HCT116 (cell line): Measurements from ENCODE around the gene CCDC181. TPM values are rescaled to one million over a fixed set of nuclear protein-coding genes. Genes with fewer than 3 reads are reported as not detected.

ENCODE experiments used
- ATAC-seq: fragments of 200-7000 bp; cut with Tn5 transposase; 2 replicates; pipeline ENCODE4 v1.9.1; 2020; ENCODE audit warnings: mild to moderate bottlenecking, moderate library complexity
- Bru-seq: library from RNA; stranded (reverse); fragments of 400-500 nt; gene quantifications from one replicate; lab custom pipeline; 2021; lab: Mats Ljungman, UMichigan
- BruChase-seq, 2 experiments: library from RNA; stranded (reverse); fragments of 400-500 nt; gene quantifications; one replicate each; lab custom pipeline; 2021; lab: Mats Ljungman, UMichigan
- BruUV-seq: library from RNA; stranded (reverse); fragments of 400-500 nt; replicated peaks from 2 replicates; lab custom pipeline; 2021; lab: Mats Ljungman, UMichigan
- CTCF ChIA-PET: fragments of 300-600 bp; sonication (Branson Sonifier 250); formaldehyde crosslinking; loops from one replicate; lab custom pipeline; 2021; ENCODE audit warnings: antibody characterized with exemption; lab: Charles Lee
- POLR2A ChIA-PET: fragments of 300-600, 350-600 bp; sonication (Branson Sonifier 250); formaldehyde crosslinking; loops from one replicate; lab custom pipeline; 2021; ENCODE audit warnings: antibody characterized with exemption; lab: Charles Lee
- RAD21 ChIA-PET, 2 experiments: fragments of 300-600 bp; sonication (Branson Sonifier 250); formaldehyde crosslinking; loops; one replicate each; lab custom pipeline; 2023; ENCODE audit warnings: low total read pairs in 2 of 2; ENCODE audit not compliant: uncharacterized antibody in 2 of 2, unreplicated experiment in 2 of 2, low non-redundant PET in 1 of 2; lab: Charles Lee
- DNase-seq: peaks from one replicate; pipeline ENCODE4 v3.0.0-alpha.2; 2010; ENCODE audit warnings: low read depth, low spot score
- H2AFZ ChIP-seq: fragments of 200-600 bp; shearing (Covaris generic), sonication (generic); 2 replicates; pipeline ENCODE4 v1.6.1; 2017; ENCODE audit warnings: low read depth, mixed run types, mixed read lengths, antibody characterized with exemption, low read length; ENCODE audit not compliant: poor library complexity, severe bottlenecking
- H3K27ac ChIP-seq: 2 replicates; pipeline ENCODE4 v1.5.1; 2012; ENCODE audit warnings: low read depth, low read length
- H3K27me3 ChIP-seq: fragments of 200-600 bp; sonication (generic); 2 replicates; pipeline ENCODE4 v1.6.1; 2016; ENCODE audit warnings: mixed run types, low read length, mixed read lengths; ENCODE audit not compliant: insufficient read depth
- H3K36me3 ChIP-seq, 2 experiments: fragments of 200-500 bp in 1 of 2; fragments of 200-600 bp in 1 of 2; sonication (Bioruptor generic) in 1 of 2; sonication (generic) in 1 of 2; 2 replicates each; pipeline versions ENCODE4 v1.5.1 to v1.6.1; 2014 to 2016; ENCODE audit warnings: low read length in 2 of 2, inconsistent platforms in 1 of 2, mixed read lengths in 1 of 2, mixed run types in 1 of 2; ENCODE audit not compliant: insufficient read depth in 2 of 2, control insufficient read depth in 1 of 2
- H3K4me1 ChIP-seq, 2 experiments: fragments of 200-600 bp in 1 of 2; sonication (generic) in 1 of 2; 2 replicates each; pipeline versions ENCODE4 v1.5.1 to v1.6.1; 2012 to 2017; ENCODE audit warnings: low read length in 2 of 2, inconsistent platforms in 1 of 2, mild to moderate bottlenecking in 1 of 2, mixed read lengths in 1 of 2, mixed run types in 1 of 2, moderate library complexity in 1 of 2; ENCODE audit not compliant: insufficient read depth in 2 of 2, control insufficient read depth in 1 of 2
- H3K4me2 ChIP-seq: fragments of 200-600 bp; sonication (generic); 2 replicates; pipeline ENCODE4 v1.6.1; 2017; ENCODE audit warnings: mixed run types, low read length, mixed read lengths
- H3K4me3 ChIP-seq, 2 experiments: fragments of 200-600 bp in 1 of 2; sonication (generic) in 1 of 2; replicated peaks in 1 of 2; 2 replicates each; pipeline ENCODE4 v1.5.1; 2011 to 2016; ENCODE audit warnings: low read length in 2 of 2, control low read depth in 1 of 2, low read depth in 1 of 2, mild to moderate bottlenecking in 1 of 2, mixed read lengths in 1 of 2, mixed run types in 1 of 2
- H3K79me2 ChIP-seq: fragments of 200-600 bp; sonication (generic); 2 replicates; pipeline ENCODE4 v1.6.1; 2017; ENCODE audit warnings: mild to moderate bottlenecking, mixed run types, low read length, moderate library complexity, mixed read lengths; ENCODE audit not compliant: insufficient read depth
- H3K9ac ChIP-seq: fragments of 200-600 bp; sonication (generic); 2 replicates; pipeline ENCODE4 v1.6.1; 2016; ENCODE audit warnings: low read length, mixed read lengths
- H3K9me2 ChIP-seq: fragments of 200-600 bp; sonication (generic), shearing (Covaris generic); 2 replicates; pipeline ENCODE4 v1.6.1; 2017; ENCODE audit warnings: mixed run types, mild to moderate bottlenecking, moderate library complexity; ENCODE audit not compliant: insufficient read depth
- H3K9me3 ChIP-seq, 2 experiments: fragments of 200-500 bp in 1 of 2; fragments of 200-600 bp in 1 of 2; sonication (Bioruptor generic) in 1 of 2; sonication (generic) in 1 of 2; 2 replicates each; pipeline ENCODE4 v1.6.1; 2014 to 2017; ENCODE audit warnings: low read length in 2 of 2, mixed read lengths in 2 of 2, inconsistent platforms in 1 of 2, low read depth in 1 of 2, mild to moderate bottlenecking in 1 of 2, mixed run types in 1 of 2, moderate library complexity in 1 of 2; ENCODE audit not compliant: control insufficient read depth in 1 of 2, insufficient read depth in 1 of 2
- H4K20me1 ChIP-seq: fragments of 200-600 bp; sonication (generic), shearing (Covaris generic); 2 replicates; pipeline ENCODE4 v1.6.1; 2017; ENCODE audit warnings: mixed run types, mild to moderate bottlenecking, moderate library complexity; ENCODE audit not compliant: insufficient read depth
- ATF3 ChIP-seq: IDR thresholded peaks from 2 replicates; pipeline ENCODE4 v1.6.1; 2012
- CBX3 ChIP-seq: IDR thresholded peaks from 2 replicates; pipeline ENCODE4 v1.6.1; 2012; ENCODE audit warnings: low read depth
- CTCF ChIP-seq, 3 experiments: fragments of 200-600 bp in 1 of 3; sonication (generic) in 1 of 3; IDR thresholded peaks in 2 of 3; conservative IDR thresholded peaks in 1 of 3; 2 replicates each; pipeline ENCODE4 v1.5.1; 2012 to 2017; ENCODE audit warnings: low read depth in 2 of 3, low read length in 2 of 3, antibody characterized with exemption in 1 of 3, borderline replicate concordance in 1 of 3, control low read depth in 1 of 3, mild to moderate bottlenecking in 1 of 3, mixed read lengths in 1 of 3, mixed run types in 1 of 3, moderate library complexity in 1 of 3; ENCODE audit not compliant: insufficient read depth in 1 of 3
- EGR1 ChIP-seq: IDR thresholded peaks from 2 replicates; pipeline ENCODE4 v1.6.1; 2012; ENCODE audit warnings: low read depth
- ELF1 ChIP-seq: IDR thresholded peaks from 2 replicates; pipeline ENCODE4 v1.6.1; 2012; ENCODE audit warnings: low read depth, borderline replicate concordance
- EZH2phosphoT487 ChIP-seq: fragments of 200-600 bp; IDR thresholded peaks from 2 replicates; pipeline ENCODE4 v1.6.1; 2018; ENCODE audit warnings: antibody characterized with exemption, borderline replicate concordance
- JUND ChIP-seq: IDR thresholded peaks from 2 replicates; pipeline ENCODE4 v1.6.1; 2012
- POLR2A ChIP-seq: IDR thresholded peaks from 2 replicates; pipeline ENCODE4 v1.7.0; 2011; ENCODE audit warnings: borderline replicate concordance; ENCODE audit not compliant: insufficient read depth, insufficient read length; ENCODE audit errors: extremely low read depth
- POLR2AphosphoS5 ChIP-seq: IDR thresholded peaks from 2 replicates; pipeline ENCODE4 v1.6.1; 2011; ENCODE audit warnings: mild to moderate bottlenecking, low read depth, low read length, moderate library complexity
- RAD21 ChIP-seq: IDR thresholded peaks from 2 replicates; pipeline ENCODE4 v1.6.1; 2012; ENCODE audit warnings: low read depth, mild to moderate bottlenecking
- REST ChIP-seq: IDR thresholded peaks from 2 replicates; pipeline ENCODE4 v1.6.1; 2012; ENCODE audit warnings: low read depth
- SP1 ChIP-seq: IDR thresholded peaks from 2 replicates; pipeline ENCODE4 v1.6.1; 2012; ENCODE audit warnings: low read depth
- TCF7L2 ChIP-seq: IDR thresholded peaks from 2 replicates; pipeline ENCODE4 v1.7.0; 2011; ENCODE audit warnings: borderline replicate concordance, inconsistent platforms; ENCODE audit not compliant: insufficient read depth, insufficient read length; ENCODE audit errors: extremely low read depth
- ZFX ChIP-seq: fragments of 450-650 bp; IDR thresholded peaks from 2 replicates; pipeline ENCODE4 v1.6.1; 2017
- intact Hi-C: fragments of 100-400 bp; cut with micrococcal nuclease; formaldehyde crosslinking; loops from 2 replicates; pipeline ENCODE4 v1.10.0; 2022
- long read RNA-seq: library from polyadenylated mRNA; unstranded; transcript quantifications from one replicate; pipeline ENCODE4 v2.0.0, GENCODE V29; 2021; ENCODE audit not compliant: unreplicated experiment
- polyA plus RNA-seq: library from polyadenylated mRNA; unstranded; fragments of >200 nt; gene quantifications from 2 replicates; pipeline ENCODE4 v1.2.1, GENCODE V29; 2012; ENCODE audit warnings: missing spikeins
- total RNA-seq: library from RNA; stranded (reverse); gene quantifications from one replicate; pipeline ENCODE4 v1.2.1, GENCODE V29; 2021; ENCODE audit not compliant: unreplicated experiment

CCDC181 gene
- total RNA-seq: not detected
- not detected in 2 replicates for polyA plus RNA-seq
- Bru-seq, nascent RNA: percentile 21 among the genes with signal in this experiment
- percentile 13 among the genes with signal in this experiment for BruChase-seq, experiment 1, labeled RNA remaining after a 6-hour chase
- BruChase-seq, experiment 2, labeled RNA remaining after a 2-hour chase: percentile 15 among the genes with signal in this experiment
- long read RNA-seq: 0 reads

GRCh38 chr1:169427081-169427641 is at the start of gene CCDC181:
TSS of gene CCDC181 (minus strand) at chr1:169427474. CDS start at chr1:169424927, 2,547 bp downstream.
- Histone ChIP-seq H3K4me1 (no peaks in the 10 kb centered on the region), H2AFZ (no peak within 1 kb of the TSS), H3K9me3 (no peaks in the 10 kb centered on the region), H3K4me3 (no peak within 1 kb of the TSS), H3K4me2 (no peak within 1 kb of the TSS), H3K36me3 (no peaks in the 10 kb centered on the region), H4K20me1 (no peaks in the 10 kb centered on the region), H3K79me2 (no peaks in the 10 kb centered on the region), H3K27me3 (no peaks in the 10 kb centered on the region), H3K9ac (no peak within 1 kb of the TSS), H3K27ac (no peak within 1 kb of the TSS), H3K9me2 (no peaks in the 10 kb centered on the region)
- ChIA-PET RAD21 (interaction anchor here in 1 of 2 experiments (0.5 kb wide), 1 partner anchor 289 kb away, joined by 3 read pairs; no protein-coding TSS in a partner anchor), POLR2A (no interaction called here), CTCF (no interaction called here)
- no TSS peak for BruUV-seq
- no peak for DNase-seq
- TF ChIP-seq TCF7L2 (no peak), POLR2AphosphoS5 (no peak), SP1 (no peak), ELF1 (no peak), EGR1 (no peak), JUND (no peak), EZH2phosphoT487 (no peak), RAD21 (no peak), CBX3 (no peak), CTCF (IDR thresholded peaks at IDR 0.05 in 2 of 3, conservative IDR thresholded peaks at IDR 0.05 in 1 of 3; ENCODE audit: borderline replicate concordance in 1 of 3, insufficient read depth in 1 of 3, low read depth in 2 of 3, low read length in 2 of 3) (no peak), ATF3 (no peak), POLR2A (no peak), REST (no peak), ZFX (no peak)
- no peak for ATAC-seq
- intact Hi-C loops: no loop called here
